Lung (tissue), 12 donors: ENCODE data around the gene OPRL1. TPM values are rescaled to one million over a fixed set of nuclear protein-coding genes. Genes with fewer than 3 reads are reported as not detected.

Experiments used
- ATAC-seq: fragments of 200-7000 bp; cut with Tn5 transposase; one replicate; pipeline ENCODE4 v1.9.1; 2020; ENCODE audit warnings: moderate number of reproducible peaks; ENCODE audit not compliant: insufficient read depth, low FRiP score
- DNase-seq, 3 donors: peaks; one replicate each; pipeline ENCODE4 v3.0.0-alpha.2; 2013 to 2017
- H3K27ac ChIP-seq, 2 donors: one replicate each; pipeline ENCODE4 v1.5.1; 2013; ENCODE audit warnings: mild to moderate bottlenecking in 2 of 2, moderate library complexity in 2 of 2, control low read depth in 1 of 2, inconsistent platforms in 1 of 2, low read depth in 1 of 2, low read length in 1 of 2
- H3K27me3 ChIP-seq, 3 donors: one replicate each; pipeline ENCODE4 v1.5.1; 2013; ENCODE audit warnings: low read length in 2 of 3; ENCODE audit not compliant: control insufficient read depth in 3 of 3, insufficient read depth in 3 of 3
- H3K36me3 ChIP-seq, 4 donors: one replicate each; pipeline ENCODE4 v1.5.1; 2013; ENCODE audit warnings: low read length in 4 of 4, mild to moderate bottlenecking in 1 of 4, moderate library complexity in 1 of 4; ENCODE audit not compliant: control insufficient read depth in 4 of 4, insufficient read depth in 4 of 4
- H3K4me1 ChIP-seq, 5 donors: one replicate each; pipeline ENCODE4 v1.5.1; 2013; ENCODE audit warnings: low read length in 5 of 5, mild to moderate bottlenecking in 2 of 5, moderate library complexity in 1 of 5; ENCODE audit not compliant: control insufficient read depth in 5 of 5, insufficient read depth in 5 of 5
- H3K4me3 ChIP-seq: one replicate; pipeline ENCODE4 v1.5.1; 2013; ENCODE audit warnings: mild to moderate bottlenecking, control low read depth, moderate library complexity
- H3K9ac ChIP-seq, 2 donors: one replicate each; pipeline ENCODE4 v1.5.1; 2013; ENCODE audit warnings: low read length in 2 of 2, control low read depth in 1 of 2; ENCODE audit not compliant: insufficient read depth in 1 of 2
- H3K9me3 ChIP-seq, 4 donors: one replicate each; pipeline ENCODE4 v1.5.1; 2013; ENCODE audit warnings: low read length in 3 of 4, mild to moderate bottlenecking in 1 of 4, moderate library complexity in 1 of 4; ENCODE audit not compliant: control insufficient read depth in 4 of 4, insufficient read depth in 3 of 4
- CTCF ChIP-seq: IDR thresholded peaks from 2 replicates; pipeline ENCODE4 v1.5.1; 2012; ENCODE audit warnings: mild to moderate bottlenecking; ENCODE audit errors: control extremely low read depth, extremely low read depth
- WGBS, 2 donors: extraction: QIAGEN DNeasy Blood & Tissue Kit; methylation state at CpG; one replicate each; pipeline ENCODE4 v1.1.7; 2013; 5-methylcytosine and 5-hydroxymethylcytosine counted together
- polyA plus RNA-seq, 2 donors: library from polyadenylated mRNA; stranded (reverse); fragments of 200-250 nt; gene quantifications; one replicate each; pipeline ENCODE4 v1.2.1, GENCODE V29; 2013
- total RNA-seq, 2 donors: library from RNA; depleted of rRNA in 1 of 2; stranded (reverse); fragments of >200 nt in 1 of 2; gene quantifications; one replicate each; pipeline ENCODE4 v1.2.1, GENCODE V29; 2014 to 2021
- donor health status: control.
- donor health status: control.
- donor health status: Bipolar disorder and iron deficiency.
- donor health status: healthy.
- donor health status: DM: yes; HTN: yes; CAD: no.

The OPRL1 gene
- total and polyA plus RNA-seq, 4 donors: 0.45 to 3.1 (median 2.1) TPM

DNA sequence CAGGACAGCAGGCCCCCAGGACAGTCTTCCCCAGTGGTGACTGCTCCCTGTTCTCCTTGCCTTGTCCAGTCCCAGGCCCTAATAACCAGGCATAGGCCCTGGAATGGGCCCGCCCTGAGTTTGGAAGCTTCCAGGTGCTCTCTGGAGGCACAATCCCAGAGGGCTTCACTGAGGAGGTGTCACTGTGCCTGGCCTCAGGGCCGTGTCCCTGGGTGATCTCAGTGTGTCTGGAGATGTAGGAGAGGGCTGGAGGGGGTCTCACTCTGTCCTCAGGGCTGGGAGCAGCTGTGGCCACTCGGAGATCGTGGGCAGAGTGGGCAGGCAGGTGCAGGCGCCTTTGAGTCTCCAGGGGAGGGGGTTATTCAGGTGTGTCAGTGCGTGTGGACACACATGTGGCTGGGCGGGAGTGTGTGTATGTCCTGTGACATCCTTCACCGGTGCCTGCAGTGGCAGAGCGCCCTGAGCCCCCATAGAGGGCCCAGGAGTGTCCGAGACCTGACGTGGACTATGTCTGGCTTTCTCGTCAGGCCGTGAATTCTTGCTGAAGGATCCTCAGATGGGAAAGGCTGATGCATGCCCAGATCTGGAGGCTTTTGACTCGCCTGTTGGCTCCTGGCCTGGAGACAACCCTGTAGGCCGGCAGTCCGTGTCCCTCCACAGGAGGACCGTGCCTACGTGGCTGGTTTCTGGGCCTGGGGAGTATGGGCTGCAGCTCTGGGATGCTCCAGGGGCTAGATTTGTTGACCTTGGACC, 33.0 kb downstream of the OPRL1 start:
- Histone ChIP-seq H3K36me3 (no peaks in the 10 kb centered on the region), H3K27me3 (no peaks in the 10 kb centered on the region), H3K9ac (no peak overlapping the region), H3K4me3 (no peak overlapping the region), H3K9me3 (no peaks in the 10 kb centered on the region), H3K4me1 (no peaks in the 10 kb centered on the region), H3K27ac (no peak overlapping the region)
- DNase-seq (no peak), ATAC-seq (no peak)
- 86 to 91% methylated on average over 17 to 18 of the region's 18 CpGs for WGBS, 2 donors
- no peak for TF ChIP-seq CTCF

GRCh38 chr20:64113444-64113775, 33.5 kb downstream of the OPRL1 start:
- Histone ChIP-seq H3K4me1 (no peaks in the 10 kb centered on the region), H3K9ac (no peak overlapping the region), H3K4me3 (no peak overlapping the region), H3K36me3 (no peaks in the 10 kb centered on the region), H3K27me3 (no peaks in the 10 kb centered on the region), H3K9me3 (no peaks in the 10 kb centered on the region), H3K27ac (no peak overlapping the region)
- no peak for DNase-seq
- ATAC-seq: no peak
- TF ChIP-seq CTCF: no peak
- 68 to 79% methylated on average over 6 of the region's 6 CpGs for WGBS, 2 donors

- ATAC-seq (no peak), DNase-seq (no peak)
- no peaks in the 10 kb centered on the region for H3K27me3 ChIP-seq
- 76 to 91% methylated on average over 13 of the region's 13 CpGs for WGBS, 2 donors
- H3K9me3 ChIP-seq: no peaks in the 10 kb centered on the region
- H3K4me1 ChIP-seq: no peaks in the 10 kb centered on the region
- H3K27ac ChIP-seq: no peak overlapping the region
- no peak for TF ChIP-seq CTCF
- H3K36me3 ChIP-seq: no peaks in the 10 kb centered on the region
- H3K4me3 ChIP-seq: no peak overlapping the region
- H3K9ac ChIP-seq: no peak overlapping the region
These were observed 34.0 kb downstream of the OPRL1 start for GRCh38 chr20:64113796-64114355.
